Osteoblast (primary cell): ENCODE data around the gene CDKL4. TPM values are rescaled to one million over a fixed set of nuclear protein-coding genes. Genes with fewer than 3 reads are reported as not detected.

ENCODE experiments used
- DNase-seq: peaks from one replicate; pipeline ENCODE4 v3.0.0; 2011; ENCODE audit warnings: low spot score, mixed read lengths; ENCODE audit not compliant: insufficient read length; ENCODE audit errors: missing footprints
- H2AFZ ChIP-seq: 2 replicates; pipeline ENCODE4 v1.6.0; 2011; ENCODE audit warnings: mild to moderate bottlenecking, low read length
- H3K27ac ChIP-seq: 2 replicates; pipeline ENCODE4 v1.5.1; 2011; ENCODE audit warnings: mild to moderate bottlenecking, low read depth, low read length, moderate library complexity
- H3K27me3 ChIP-seq: 2 replicates; pipeline ENCODE4 v1.6.0; 2012; ENCODE audit warnings: mild to moderate bottlenecking, control low read depth, inconsistent platforms, low read length, moderate library complexity; ENCODE audit not compliant: insufficient read depth
- H3K36me3 ChIP-seq: 2 replicates; pipeline ENCODE4 v1.5.1; 2011; ENCODE audit warnings: mild to moderate bottlenecking, low read length, control low read depth, moderate library complexity; ENCODE audit not compliant: insufficient read depth
- H3K4me1 ChIP-seq: 2 replicates; pipeline ENCODE4 v1.5.1; 2011; ENCODE audit warnings: mild to moderate bottlenecking, low read length, control low read depth, moderate library complexity; ENCODE audit not compliant: insufficient read depth
- H3K4me2 ChIP-seq: 2 replicates; pipeline ENCODE4 v1.6.0; 2011; ENCODE audit warnings: mild to moderate bottlenecking, low read length; ENCODE audit not compliant: insufficient read depth
- H3K4me3 ChIP-seq: fragments of 200-600 bp; sonication (generic); 3 replicates; pipeline ENCODE4 v1.5.1; 2012; ENCODE audit warnings: mild to moderate bottlenecking, low read length, inconsistent platforms; ENCODE audit not compliant: insufficient read depth
- H3K79me2 ChIP-seq: 2 replicates; pipeline ENCODE4 v1.6.0; 2012; ENCODE audit warnings: mild to moderate bottlenecking, low read length, control low read depth, inconsistent platforms; ENCODE audit not compliant: insufficient read depth
- H3K9me3 ChIP-seq: 2 replicates; pipeline ENCODE4 v1.5.1; 2011; ENCODE audit warnings: low read depth, low read length, control low read depth
- H4K20me1 ChIP-seq: 2 replicates; pipeline ENCODE4 v1.6.0; 2012; ENCODE audit warnings: mild to moderate bottlenecking, low read length, control low read depth; ENCODE audit not compliant: insufficient read depth
- total RNA-seq: library from RNA; depleted of rRNA; stranded (reverse); fragments of >200 nt; gene quantifications from 2 replicates; pipeline ENCODE4 v1.2.3, GENCODE V29; 2012
- TF ChIP-seq, protein P1 (sequence below): IDR thresholded peaks from 2 replicates; pipeline ENCODE4 v1.5.1; 2011; ENCODE audit warnings: mild to moderate bottlenecking, low read depth, low read length, moderate library complexity; ENCODE audit errors: extremely low read depth

CDKL4 gene
- total RNA-seq, 1 donor: 2.2 TPM

DNA sequence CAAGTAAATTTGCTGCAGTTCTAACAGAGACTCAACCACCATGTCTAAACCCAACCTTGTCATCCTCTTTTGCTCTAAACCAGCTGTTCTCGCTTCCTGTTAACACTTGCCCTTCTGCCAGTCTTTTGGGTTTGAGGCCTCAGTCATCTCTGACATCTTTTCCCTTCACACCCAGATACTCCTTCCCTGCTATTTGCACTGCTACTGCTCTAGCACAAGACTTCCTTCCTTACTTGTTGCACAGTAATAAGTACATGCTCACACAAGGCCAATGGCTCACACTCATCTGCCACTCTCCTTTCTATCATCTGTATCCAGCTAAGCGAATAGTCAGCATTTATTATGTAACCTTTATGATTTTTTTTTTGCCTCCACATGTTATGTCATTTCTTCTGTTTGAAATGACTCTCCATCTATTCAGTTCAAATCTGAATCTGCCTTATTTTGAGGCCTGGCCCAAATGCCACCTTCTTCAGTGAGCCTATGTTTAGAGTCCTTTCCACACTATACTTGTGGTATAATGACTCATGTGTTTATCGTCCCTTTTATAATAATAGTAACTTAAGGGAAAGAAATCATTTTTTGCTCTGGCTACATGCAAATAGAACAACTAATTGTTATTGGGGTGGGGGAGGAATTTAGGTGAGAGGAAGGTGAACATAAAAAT, 22.5 kb upstream of the CDKL4 start:
- H3K36me3 ChIP-seq: peaks cover 32% of the 10 kb centered on the region
- no peaks in the 10 kb centered on the region for H3K79me2 ChIP-seq
- TF ChIP-seq, protein P1, sequence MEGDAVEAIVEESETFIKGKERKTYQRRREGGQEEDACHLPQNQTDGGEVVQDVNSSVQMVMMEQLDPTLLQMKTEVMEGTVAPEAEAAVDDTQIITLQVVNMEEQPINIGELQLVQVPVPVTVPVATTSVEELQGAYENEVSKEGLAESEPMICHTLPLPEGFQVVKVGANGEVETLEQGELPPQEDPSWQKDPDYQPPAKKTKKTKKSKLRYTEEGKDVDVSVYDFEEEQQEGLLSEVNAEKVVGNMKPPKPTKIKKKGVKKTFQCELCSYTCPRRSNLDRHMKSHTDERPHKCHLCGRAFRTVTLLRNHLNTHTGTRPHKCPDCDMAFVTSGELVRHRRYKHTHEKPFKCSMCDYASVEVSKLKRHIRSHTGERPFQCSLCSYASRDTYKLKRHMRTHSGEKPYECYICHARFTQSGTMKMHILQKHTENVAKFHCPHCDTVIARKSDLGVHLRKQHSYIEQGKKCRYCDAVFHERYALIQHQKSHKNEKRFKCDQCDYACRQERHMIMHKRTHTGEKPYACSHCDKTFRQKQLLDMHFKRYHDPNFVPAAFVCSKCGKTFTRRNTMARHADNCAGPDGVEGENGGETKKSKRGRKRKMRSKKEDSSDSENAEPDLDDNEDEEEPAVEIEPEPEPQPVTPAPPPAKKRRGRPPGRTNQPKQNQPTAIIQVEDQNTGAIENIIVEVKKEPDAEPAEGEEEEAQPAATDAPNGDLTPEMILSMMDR: no peak
- peak; percentile 44 for DNase-seq
- no peaks in the 10 kb centered on the region for H4K20me1 ChIP-seq
- no peak overlapping the region for H3K4me3 ChIP-seq
- peaks cover 7% of the 10 kb centered on the region for H3K4me1 ChIP-seq
- no peak overlapping the region for H2AFZ ChIP-seq
- H3K9me3 ChIP-seq: no peaks in the 10 kb centered on the region
- H3K27ac ChIP-seq: no peak overlapping the region
- H3K4me2 ChIP-seq: no peak overlapping the region
- no peaks in the 10 kb centered on the region for H3K27me3 ChIP-seq

DNA sequence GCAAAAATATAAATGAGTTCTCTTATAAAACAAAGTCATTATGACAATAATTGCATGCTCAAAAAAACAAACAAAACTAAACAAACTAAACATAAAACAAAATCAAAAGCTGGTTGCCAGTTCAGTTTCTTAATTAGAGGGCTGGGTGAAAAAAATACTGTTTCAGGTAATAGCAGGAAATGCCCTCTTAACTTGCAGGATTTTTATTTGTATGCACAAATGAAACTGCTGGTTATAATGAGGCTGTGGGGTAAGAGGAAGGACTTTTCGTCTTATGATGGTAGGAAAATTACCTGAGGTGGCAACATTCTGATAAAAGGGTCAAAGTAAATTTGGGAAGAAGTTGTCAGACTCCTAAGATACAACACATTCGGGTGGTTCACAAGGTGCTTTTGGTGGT, 21.5 kb upstream of the CDKL4 start:
- Histone ChIP-seq H4K20me1 (no peaks in the 10 kb centered on the region), H3K36me3 (peaks cover 30% of the 10 kb centered on the region), H3K27me3 (no peaks in the 10 kb centered on the region), H3K79me2 (no peaks in the 10 kb centered on the region), H3K4me1 (peaks cover 7% of the 10 kb centered on the region), H3K4me2 (no peak overlapping the region), H3K9me3 (no peaks in the 10 kb centered on the region), H2AFZ (no peak overlapping the region), H3K4me3 (no peak overlapping the region), H3K27ac (no peak overlapping the region)
- TF ChIP-seq, protein P1: no peak
- DNase-seq: no peak

DNA sequence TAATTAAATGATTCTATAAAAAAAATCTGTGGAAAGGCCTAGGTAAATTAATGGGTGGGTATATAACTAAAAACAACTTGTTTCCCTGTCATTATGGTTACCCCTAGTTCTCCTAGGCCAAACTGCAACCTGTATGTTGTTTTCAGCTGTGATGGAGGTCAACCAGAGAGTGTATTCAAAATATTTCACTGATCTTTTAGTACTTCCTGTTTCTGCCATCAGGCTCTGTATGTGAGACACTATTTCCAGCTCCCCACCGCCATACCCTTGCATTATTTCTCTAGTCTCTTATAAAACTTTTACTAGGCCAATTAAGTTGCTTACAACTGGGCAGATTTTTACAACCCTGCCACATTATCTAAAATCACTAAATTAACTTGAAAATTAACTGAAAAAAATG, 21.0 kb upstream of the CDKL4 start:
- Histone ChIP-seq H3K9me3 (no peaks in the 10 kb centered on the region), H3K4me1 (peaks cover 7% of the 10 kb centered on the region), H3K79me2 (no peaks in the 10 kb centered on the region), H3K4me3 (no peak overlapping the region), H2AFZ (no peak overlapping the region), H3K36me3 (peaks cover 36% of the 10 kb centered on the region), H3K27me3 (no peaks in the 10 kb centered on the region), H4K20me1 (no peaks in the 10 kb centered on the region), H3K27ac (no peak overlapping the region), H3K4me2 (no peak overlapping the region)
- no peak for DNase-seq
- TF ChIP-seq, protein P1: no peak

DNA sequence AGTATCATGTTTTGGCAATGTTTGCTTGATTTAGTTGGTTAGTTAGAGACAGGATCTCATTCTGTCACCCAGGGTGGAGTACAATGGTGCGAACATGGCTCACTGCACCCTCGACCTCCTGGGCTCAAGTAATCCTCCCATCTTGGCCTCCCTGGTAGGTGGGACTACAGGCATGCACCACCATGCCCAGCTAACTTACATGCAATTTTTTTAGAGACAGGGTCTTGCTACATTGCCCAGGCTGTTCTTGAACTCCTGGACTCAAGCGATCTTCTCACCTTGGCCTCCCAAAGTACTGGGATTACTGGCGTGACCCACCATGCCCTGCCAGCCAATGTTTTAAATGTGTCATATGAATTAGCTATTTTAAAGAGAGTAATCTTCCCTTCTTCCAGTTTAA, 16.3 kb upstream of the CDKL4 start:
- H3K27me3 ChIP-seq: no peaks in the 10 kb centered on the region
- H4K20me1 ChIP-seq: no peaks in the 10 kb centered on the region
- TF ChIP-seq, protein P1: no peak

More for the DNA sequence above, 16.3 kb upstream of the CDKL4 start:
- H3K79me2 ChIP-seq: no peaks in the 10 kb centered on the region
- no peak overlapping the region for H3K4me2 ChIP-seq
- no peaks in the 10 kb centered on the region for H3K9me3 ChIP-seq
- H3K4me1 ChIP-seq: no peaks in the 10 kb centered on the region
- no peak overlapping the region for H3K4me3 ChIP-seq
- no peak overlapping the region for H2AFZ ChIP-seq
- H3K27ac ChIP-seq: no peak overlapping the region
- no peak for DNase-seq
- H3K36me3 ChIP-seq: peaks cover 68% of the 10 kb centered on the region
